IMR-90 (cell line): ENCODE measurements around the gene HIVEP3. TPM values are rescaled to one million over a fixed set of nuclear protein-coding genes. Genes with fewer than 3 reads are reported as not detected.

Source experiments
- ATAC-seq: fragments of 200-7000 bp; cut with Tn5 transposase; 2 replicates; pipeline ENCODE4 v1.9.1; 2020; ENCODE audit warnings: low read depth, mild to moderate bottlenecking, moderate library complexity
- BruUV-seq: library from RNA; stranded (reverse); fragments of 400-500 nt; replicated peaks from 2 replicates; lab custom pipeline; 2021; lab: Mats Ljungman, UMichigan
- CTCF ChIA-PET: fragments of 300-600 bp; formaldehyde crosslinking; extraction: SDS; loops from one replicate; lab custom pipeline; 2021; ENCODE audit warnings: antibody characterized with exemption; lab: Yijun Ruan, JAX
- POLR2A ChIA-PET: fragments of 300-600 bp; sonication (Branson Sonifier 250); formaldehyde crosslinking; loops from one replicate; lab custom pipeline; 2022; ENCODE audit warnings: antibody characterized with exemption; ENCODE audit not compliant: unreplicated experiment; lab: Charles Lee
- DNase-seq: peaks from one replicate; pipeline ENCODE4 v3.0.0; 2013
- H2AFZ ChIP-seq: replicated peaks from 2 replicates; pipeline ENCODE3; 2013; ENCODE audit warnings: low read length, mild to moderate bottlenecking; ENCODE audit not compliant: poor library complexity
- H2AK5ac ChIP-seq: 2 replicates; pipeline ENCODE4 v1.6.1; 2013; ENCODE audit warnings: low read depth, low read length, inconsistent platforms
- H2AK9ac ChIP-seq: replicated peaks from 2 replicates; pipeline ENCODE3; 2013; ENCODE audit warnings: mild to moderate bottlenecking, low read depth, low read length, moderate library complexity; ENCODE audit not compliant: poor library complexity
- H2BK120ac ChIP-seq: 2 replicates; pipeline ENCODE4 v1.6.1; 2013; ENCODE audit warnings: low read depth, low read length, inconsistent platforms
- H2BK15ac ChIP-seq: 3 replicates; pipeline ENCODE4 v1.6.1; 2013; ENCODE audit warnings: low read depth, low read length, inconsistent platforms
- H2BK20ac ChIP-seq: 2 replicates; pipeline ENCODE4 v1.6.1; 2013; ENCODE audit warnings: low read depth, mild to moderate bottlenecking, inconsistent platforms, low read length, moderate library complexity
- H2BK5ac ChIP-seq: 2 replicates; pipeline ENCODE4 v1.6.1; 2013; ENCODE audit warnings: mild to moderate bottlenecking, low read depth, low read length, inconsistent platforms; ENCODE audit not compliant: poor library complexity, severe bottlenecking
- H3K14ac ChIP-seq: replicated peaks from 2 replicates; pipeline ENCODE4 v1.6.1; 2013; ENCODE audit warnings: low read depth, low read length, inconsistent platforms
- H3K18ac ChIP-seq: 2 replicates; pipeline ENCODE4 v1.6.1; 2013; ENCODE audit warnings: low read depth, low read length, control low read depth
- H3K23ac ChIP-seq: 2 replicates; pipeline ENCODE4 v1.6.1; 2013; ENCODE audit warnings: low read depth, low read length, inconsistent platforms
- H3K27ac ChIP-seq: 2 replicates; pipeline ENCODE4 v1.5.1; 2013; ENCODE audit warnings: mild to moderate bottlenecking, control low read depth, low read length; ENCODE audit not compliant: insufficient read depth
- H3K27me3 ChIP-seq: 2 replicates; pipeline ENCODE4 v1.6.1; 2013; ENCODE audit warnings: low read length; ENCODE audit not compliant: control insufficient read depth, insufficient read depth
- H3K36me3 ChIP-seq: 2 replicates; pipeline ENCODE4 v1.6.1; 2013; ENCODE audit warnings: low read length, mixed read lengths; ENCODE audit not compliant: control insufficient read depth, insufficient read depth
- H3K4ac ChIP-seq: 2 replicates; pipeline ENCODE4 v1.6.1; 2013; ENCODE audit warnings: low read depth, low read length, inconsistent platforms
- H3K4me1 ChIP-seq: 2 replicates; pipeline ENCODE4 v1.6.1; 2013; ENCODE audit warnings: low read length, mixed read lengths; ENCODE audit not compliant: control insufficient read depth, insufficient read depth
- H3K4me2 ChIP-seq: 2 replicates; pipeline ENCODE4 v1.6.1; 2013; ENCODE audit warnings: low read depth, mild to moderate bottlenecking, control low read depth, low read length, moderate library complexity
- H3K4me3 ChIP-seq: 2 replicates; pipeline ENCODE4 v1.5.1; 2013; ENCODE audit warnings: low read depth, mild to moderate bottlenecking, control low read depth, low read length, moderate library complexity; ENCODE audit not compliant: insufficient read depth
- H3K56ac ChIP-seq: 2 replicates; pipeline ENCODE4 v1.6.1; 2013; ENCODE audit warnings: low read length, inconsistent platforms; ENCODE audit not compliant: insufficient read depth; ENCODE audit errors: extremely low read depth
- H3K79me1 ChIP-seq, 2 experiments: 2 replicates each; pipeline ENCODE4 v1.6.1; 2013; ENCODE audit warnings: low read length in 2 of 2, inconsistent platforms in 1 of 2, low read depth in 1 of 2
- H3K9ac ChIP-seq: 2 replicates; pipeline ENCODE4 v1.6.1; 2013; ENCODE audit warnings: low read depth, low read length, control low read depth
- H3K9me1 ChIP-seq: 2 replicates; pipeline ENCODE4 v1.6.1; 2013; ENCODE audit warnings: low read length, inconsistent platforms; ENCODE audit not compliant: insufficient read depth
- H3K9me3 ChIP-seq: 2 replicates; pipeline ENCODE4 v1.6.1; 2013; ENCODE audit warnings: low read length; ENCODE audit not compliant: control insufficient read depth, insufficient read depth
- H4K20me1 ChIP-seq: 2 replicates; pipeline ENCODE4 v1.6.1; 2013; ENCODE audit warnings: low read length, inconsistent platforms; ENCODE audit not compliant: insufficient read depth
- H4K5ac ChIP-seq: 2 replicates; pipeline ENCODE4 v1.6.1; 2013; ENCODE audit warnings: mild to moderate bottlenecking, low read depth, low read length, control low read depth
- H4K8ac ChIP-seq, 2 experiments: 2 replicates each; pipeline ENCODE4 v1.6.1; 2013; ENCODE audit warnings: low read depth in 2 of 2, low read length in 2 of 2, control low read depth in 1 of 2, inconsistent platforms in 1 of 2
- H4K91ac ChIP-seq: 2 replicates; pipeline ENCODE4 v1.6.1; 2013; ENCODE audit warnings: low read depth, low read length, inconsistent platforms; ENCODE audit not compliant: insufficient read depth
- FOS ChIP-seq: fragments of 150-350 bp; IDR thresholded peaks from 2 replicates; pipeline ENCODE4 v1.6.1; 2016; ENCODE audit warnings: low read depth, low read length
- NFE2L2 ChIP-seq: fragments of 150-350 bp; IDR thresholded peaks from 2 replicates; pipeline ENCODE4 v1.6.1; 2016; ENCODE audit warnings: low read depth, mild to moderate bottlenecking, low read length
- RCOR1 ChIP-seq: IDR thresholded peaks from 2 replicates; pipeline ENCODE4 v1.6.1; 2012; ENCODE audit warnings: mild to moderate bottlenecking, low read length, improper control_type of control experiment; ENCODE audit not compliant: insufficient replicate concordance
- RFX5 ChIP-seq: IDR thresholded peaks from 2 replicates; pipeline ENCODE4 v1.8.0; 2012; ENCODE audit warnings: low read depth, mild to moderate bottlenecking, low read length, moderate library complexity
- SMC3 ChIP-seq: fragments of 150-350 bp; IDR thresholded peaks from 2 replicates; pipeline ENCODE4 v1.6.1; 2016; ENCODE audit warnings: low read depth, mild to moderate bottlenecking, antibody characterized with exemption, low read length, moderate library complexity
- WGBS, 2 experiments: methylation state at CpG; one replicate each; pipeline versions ENCODE4 v1.1.5 to v1.1.7; 2013; ENCODE audit warnings: missing lambda C conversion rate in 2 of 2; ENCODE audit not compliant: insufficient read length in 1 of 2; ENCODE audit errors: extremely low coverage in 2 of 2; 5-methylcytosine and 5-hydroxymethylcytosine counted together
- dilution Hi-C: fragments of 300-500 bp; cut with HindIII; formaldehyde crosslinking; loops from one replicate; pipeline ENCODE4 v1.14.3; 2018; ENCODE audit warnings: low sequenced_read_pairs; ENCODE audit not compliant: unreplicated experiment
- in situ Hi-C: fragments of 300-500 bp; cut with MboI; formaldehyde crosslinking; loops from 3 replicates; pipeline ENCODE4 v1.14.3; 2019; ENCODE audit warnings: low sequenced_read_pairs, inconsistent platforms, mixed read lengths
- intact Hi-C: fragments of 100-400 bp; cut with micrococcal nuclease; formaldehyde crosslinking; loops from 2 replicates; pipeline ENCODE4 v1.10.0; 2022
- polyA plus RNA-seq, 3 experiments: library from polyadenylated mRNA; depleted of rRNA; stranded (reverse); fragments of >200 nt; gene quantifications; 2 replicates each; pipeline ENCODE4 v1.2.3, GENCODE V29; 2012; ENCODE audit warnings: low replicate concordance in 1 of 3
- total RNA-seq: library from RNA; depleted of rRNA; stranded (reverse); fragments of >200 nt; gene quantifications from 2 replicates; pipeline ENCODE4 v1.2.3, GENCODE V29; 2012

Gene HIVEP3
- total and polyA plus RNA-seq, 2 of the 4 experiments (the other 2 are of a cell fraction): 1.4 to 4.0 TPM

- H3K27me3 ChIP-seq: peaks cover 4% of the 10 kb centered on the region; the same call in 1 of the 2 replicates
- no peak overlapping the region; the same call in 1 of the 2 replicates for H3K27ac ChIP-seq
- H3K79me1 ChIP-seq: 0 out of 4 replicates have a peak, but pooled peaks cover 3 to 6% of the 10 kb centered on the region in 2 experiments
- no peak overlapping the region for H2BK15ac ChIP-seq
- no peak overlapping the region for H3K18ac ChIP-seq
- no peak overlapping the region for H2BK20ac ChIP-seq
- H3K4me2 ChIP-seq: peak overlapping the region; percentile 92
- peak overlapping the region; percentile 21; the same call in 1 of the 2 replicates for H3K9ac ChIP-seq
- ATAC-seq: peak; percentile 84
- peak overlapping the region; percentile 35 for H3K23ac ChIP-seq
- peaks cover 2% of the 10 kb centered on the region; the same call in 1 of the 2 replicates for H3K9me1 ChIP-seq
- no TSS peak for BruUV-seq
- H2AFZ ChIP-seq: peak overlapping the region; percentile 92
- CTCF ChIA-PET: no interaction called here
- H3K36me3 ChIP-seq: no peaks in the 10 kb centered on the region
- no peak overlapping the region for H4K5ac ChIP-seq
- H3K4me3 ChIP-seq: peak overlapping the region; percentile 83
- POLR2A ChIA-PET: no interaction called here
- H2AK5ac ChIP-seq: no peak overlapping the region
- no peak overlapping the region for H2AK9ac ChIP-seq
- H4K91ac ChIP-seq: no peak overlapping the region
- H4K8ac ChIP-seq: no peak overlapping the region
- H3K14ac ChIP-seq: peak overlapping the region; percentile 62
- dilution Hi-C loops (no loop called here), intact Hi-C loops (loop anchor here (1.0 to 5.0 kb wide), 2 partner anchors 119 to 344 kb away; no protein-coding TSS in a partner anchor), in situ Hi-C loops (no loop called here)
- H4K20me1 ChIP-seq: no peaks in the 10 kb centered on the region
- no peak overlapping the region for H2BK5ac ChIP-seq
- H3K9me3 ChIP-seq: no peaks in the 10 kb centered on the region
- no peak overlapping the region for H3K56ac ChIP-seq
- peaks cover 9% of the 10 kb centered on the region for H3K4me1 ChIP-seq
- TF ChIP-seq FOS (no peak), RCOR1 (no peak), RFX5 (no peak), SMC3 (no peak), NFE2L2 (no peak)
- H3K4ac ChIP-seq: peak overlapping the region; percentile 23; the same call in 1 of the 2 replicates
- 0 out of 2 replicates have a peak overlapping the region, but pooled peaks have one; percentile 7 for H2BK120ac ChIP-seq
- DNase-seq: peak; percentile 29
- 2% methylated on average over 32 of the region's 53 CpGs; no CpG with 5 or more reads in 1 of the 2 experiments for whole genome bisulfite sequencing, 2 experiments
Observed at GRCh38 chr1:41917835-41918449, 780 bp downstream of the HIVEP3 start.
